GM23338 (cell line): Measurements from ENCODE around the gene MYO7B. TPM values are rescaled to one million over a fixed set of nuclear protein-coding genes. Genes with fewer than 3 reads are reported as not detected.

Source experiments
- ATAC-seq: fragments of 200-7000 bp; cut with Tn5 transposase; 3 replicates; pipeline ENCODE4 v1.9.1; 2020
- DNase-seq: peaks from one replicate; pipeline ENCODE4 v3.0.0-alpha.2; 2015; ENCODE audit warnings: low spot score
- H2AFZ ChIP-seq: fragments of 200-600 bp; sonication (generic); 2 replicates; pipeline ENCODE4 v1.8.0; 2016; ENCODE audit warnings: antibody characterized with exemption, mild to moderate bottlenecking, moderate library complexity
- H3F3A ChIP-seq: fragments of 200-600 bp; sonication (generic); replicated peaks from 2 replicates; pipeline ENCODE4 v1.8.0; 2017; ENCODE audit warnings: antibody characterized with exemption, mixed run types, low read depth
- H3K27ac ChIP-seq: fragments of 200-600 bp; sonication (generic); 2 replicates; pipeline ENCODE4 v1.6.1; 2016; ENCODE audit warnings: low read depth
- H3K27me3 ChIP-seq: fragments of 200-600 bp; sonication (generic); 2 replicates; pipeline ENCODE4 v1.8.0; 2016; ENCODE audit warnings: mild to moderate bottlenecking, mixed run types, moderate library complexity; ENCODE audit not compliant: insufficient read depth
- H3K36me3 ChIP-seq: fragments of 200-600 bp; sonication (generic); 2 replicates; pipeline ENCODE4 v1.8.0; 2016; ENCODE audit warnings: mild to moderate bottlenecking; ENCODE audit not compliant: insufficient read depth
- H3K4me1 ChIP-seq: fragments of 200-600 bp; sonication (generic); 2 replicates; pipeline ENCODE4 v1.8.0; 2016; ENCODE audit warnings: mild to moderate bottlenecking, moderate library complexity; ENCODE audit not compliant: insufficient read depth
- H3K4me2 ChIP-seq: fragments of 200-600 bp; sonication (generic); 2 replicates; pipeline ENCODE4 v1.7.1; 2017; ENCODE audit warnings: mixed run types
- H3K4me3 ChIP-seq: fragments of 200-600 bp; sonication (generic); 2 replicates; pipeline ENCODE4 v1.6.1; 2016; ENCODE audit warnings: mixed run types
- H3K79me2 ChIP-seq: fragments of 200-600 bp; sonication (generic); replicated peaks from 2 replicates; pipeline ENCODE4 v1.8.0; 2017; ENCODE audit warnings: mild to moderate bottlenecking; ENCODE audit not compliant: insufficient read depth
- H3K9me2 ChIP-seq: fragments of 200-600 bp; sonication (generic); 2 replicates; pipeline ENCODE4 v1.8.0; 2017; ENCODE audit not compliant: insufficient read depth
- H4K20me1 ChIP-seq: fragments of 200-600 bp; sonication (generic); replicated peaks from 2 replicates; pipeline ENCODE4 v1.8.0; 2017; ENCODE audit warnings: mild to moderate bottlenecking; ENCODE audit not compliant: insufficient read depth
- H3K27ac Mint-ChIP-seq: 2 replicates; pipeline ENCODE4 v1.8.0; 2020; ENCODE audit warnings: inconsistent platforms, mild to moderate bottlenecking, moderate library complexity, mixed read lengths
- H3K27me3 Mint-ChIP-seq: 3 replicates; pipeline ENCODE4 v1.8.0; 2022; ENCODE audit warnings: low read depth, mild to moderate bottlenecking, moderate library complexity, mixed read lengths, inconsistent platforms; ENCODE audit not compliant: insufficient read depth, poor library complexity
- H3K36me3 Mint-ChIP-seq: 3 replicates; pipeline ENCODE4 v1.8.0; 2021; ENCODE audit warnings: low read depth, mild to moderate bottlenecking, inconsistent platforms, moderate library complexity, mixed read lengths
- H3K4me1 Mint-ChIP-seq: 3 replicates; pipeline ENCODE4 v1.8.0; 2020; ENCODE audit warnings: mild to moderate bottlenecking, inconsistent platforms, mixed read lengths
- H3K4me3 Mint-ChIP-seq: 3 replicates; pipeline ENCODE4 v1.8.0; 2021; ENCODE audit warnings: moderate library complexity, mild to moderate bottlenecking, inconsistent platforms, mixed read lengths
- H3K9me3 Mint-ChIP-seq: 3 replicates; pipeline ENCODE4 v1.8.0; 2020; ENCODE audit warnings: moderate library complexity, mild to moderate bottlenecking, inconsistent platforms, mixed read lengths
- CREB1 ChIP-seq: fragments of 250-450 bp; sonication (Bioruptor Pico); IDR thresholded peaks from 2 replicates; pipeline ENCODE4 v1.5.0; 2020; ENCODE audit warnings: low read depth, mild to moderate bottlenecking, moderate library complexity
- CTCF ChIP-seq, 2 experiments: fragments of 200-600 bp in 1 of 2; sonication (generic) in 1 of 2; conservative IDR thresholded peaks; 2 replicates each; pipeline versions ENCODE4 v1.5.1 to v1.6.1; 2016 to 2017; ENCODE audit warnings: antibody characterized with exemption in 2 of 2, low read depth in 2 of 2, mild to moderate bottlenecking in 2 of 2, moderate library complexity in 1 of 2
- ETS1 ChIP-seq: IDR thresholded peaks from 2 replicates; pipeline ENCODE4 v1.6.1; 2016; ENCODE audit warnings: antibody characterized with exemption
- EZH2phosphoT487 ChIP-seq: fragments of 200-600 bp; sonication (generic); IDR thresholded peaks from one replicate; pipeline ENCODE4 v1.8.1; 2018; ENCODE audit warnings: antibody characterized with exemption; ENCODE audit not compliant: unreplicated experiment
- JUNB ChIP-seq: IDR thresholded peaks from one replicate; pipeline ENCODE4 v1.6.1; 2016; ENCODE audit warnings: antibody characterized with exemption; ENCODE audit not compliant: unreplicated experiment
- REST ChIP-seq: IDR thresholded peaks from one replicate; pipeline ENCODE4 v1.6.1; 2018; ENCODE audit warnings: antibody characterized with exemption; ENCODE audit not compliant: unreplicated experiment
- STAT1 ChIP-seq: IDR thresholded peaks from one replicate; pipeline ENCODE4 v1.6.1; 2016; ENCODE audit warnings: antibody characterized with exemption; ENCODE audit not compliant: unreplicated experiment
- polyA plus RNA-seq: library from polyadenylated mRNA; unstranded; fragments of >200 nt; fragmentation: Nextera tagmentation; extraction: Ambion mirVana; gene quantifications from 2 replicates; pipeline ENCODE4 v1.2.1, GENCODE V29; 2016
- total RNA-seq: library from RNA; depleted of rRNA; stranded (reverse); fragments of >200 nt; shearing (Covaris generic); gene quantifications from 2 replicates; pipeline ENCODE4 v1.2.3, GENCODE V29; 2014

Gene MYO7B
- total and polyA plus RNA-seq, 2 experiments from 2014 or later, result not detected

DNA sequence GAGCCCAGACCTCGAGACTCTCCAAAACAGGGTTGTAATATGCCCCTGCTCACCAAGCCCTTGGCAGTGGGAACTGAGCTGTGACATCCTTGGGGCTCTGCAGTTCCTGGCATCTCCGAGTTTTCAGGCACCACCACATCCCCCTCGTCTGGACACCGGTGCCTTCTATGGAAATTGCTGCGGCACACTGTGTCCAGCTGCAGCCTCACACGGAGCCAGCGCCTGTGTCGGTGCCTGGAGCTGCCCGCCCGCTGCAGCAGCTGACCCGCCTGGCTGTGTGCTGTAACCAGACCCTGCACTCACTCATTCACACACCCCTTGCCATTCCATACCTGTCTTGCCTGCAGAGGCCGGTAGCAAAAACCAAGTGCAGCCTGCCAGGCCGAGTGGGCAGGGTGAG lies 21.0 kb upstream of the MYO7B start (continued):
- no peak for TF ChIP-seq REST
- TF ChIP-seq CREB1, result no peak

GRCh38 chr2:127515383-127515915 lies 20.0 kb upstream of the MYO7B start:
- ATAC-seq, result peak; percentile 43
- Histone ChIP-seq H3K27me3 (no peaks in the 10 kb centered on the region), H3K9me2 (no peaks in the 10 kb centered on the region), H3K36me3 (peaks cover 10% of the 10 kb centered on the region), H3K4me3 (no peak overlapping the region), H3K4me2 (peak overlapping the region; percentile 56), H4K20me1 (peaks cover 93% of the 10 kb centered on the region), H3K27ac (peak overlapping the region; percentile 58), H3K4me1 (peaks cover 37% of the 10 kb centered on the region), H3F3A (no peaks in the 10 kb centered on the region), H2AFZ (no peak overlapping the region), H3K79me2 (peaks cover 100% of the 10 kb centered on the region)
- TF ChIP-seq REST (no peak), EZH2phosphoT487 (no peak), JUNB (no peak), STAT1 (no peak), CTCF (conservative IDR thresholded peaks at IDR 0.05; ENCODE audit: low read depth in 2 of 2) (no peak), ETS1 (no peak)
- H3K27ac Mint-ChIP-seq, result peak overlapping the region; percentile 75; the same call in 1 of the 2 replicates
- peaks cover 36% of the 10 kb centered on the region for H3K4me1 Mint-ChIP-seq
- no peaks in the 10 kb centered on the region for H3K9me3 Mint-ChIP-seq
- peaks cover 4% of the 10 kb centered on the region for H3K27me3 Mint-ChIP-seq
- peaks cover 33% of the 10 kb centered on the region for H3K36me3 Mint-ChIP-seq
- peak; percentile 8 for DNase-seq
- no peak overlapping the region for H3K4me3 Mint-ChIP-seq
